T-helper 2 cell treated with Interferon-gamma antibody and Interleukin-4, amounts not matched to agents 5 μg/mL and 100 μg/mL, for 36 hours (primary cell): ENCODE results near the gene HIPK2.

ENCODE experiments used
- DNase-seq: peaks from one replicate; pipeline ENCODE4 v3.0.0; 2021; ENCODE audit warnings: low spot score
- H3K27ac Mint-ChIP-seq: one replicate; pipeline ENCODE4 v1.8.0; 2021; ENCODE audit warnings: mild to moderate bottlenecking, mixed read lengths
- H3K27me3 Mint-ChIP-seq: one replicate; pipeline ENCODE4 v1.8.0; 2021; ENCODE audit warnings: low read depth, mixed read lengths
- H3K36me3 Mint-ChIP-seq: one replicate; pipeline ENCODE4 v1.8.0; 2021; ENCODE audit warnings: low read depth, mixed read lengths
- H3K4me1 Mint-ChIP-seq: one replicate; pipeline ENCODE4 v1.8.0; 2021; ENCODE audit warnings: low read depth, mixed read lengths
- H3K4me3 Mint-ChIP-seq: one replicate; pipeline ENCODE4 v1.8.0; 2022; ENCODE audit warnings: mild to moderate bottlenecking, moderate library complexity, mixed read lengths
- H3K9me3 Mint-ChIP-seq: one replicate; pipeline ENCODE4 v1.8.0; 2021; ENCODE audit warnings: mixed read lengths

The HIPK2 gene

GRCh38 chr7:139730746-139731612 lies 46.8 kb downstream of the HIPK2 start:
- peaks cover 17% of the 10 kb centered on the region for H3K36me3 Mint-ChIP-seq
- peaks cover 42% of the 10 kb centered on the region for H3K4me1 Mint-ChIP-seq
- peaks cover 3% of the 10 kb centered on the region for H3K9me3 Mint-ChIP-seq
- peak overlapping the region; percentile 67 for H3K4me3 Mint-ChIP-seq
- no peak overlapping the region for H3K27ac Mint-ChIP-seq
- H3K27me3 Mint-ChIP-seq: no peaks in the 10 kb centered on the region
- DNase-seq: peak; percentile 26

- H3K36me3 Mint-ChIP-seq: peaks cover 13% of the 10 kb centered on the region
- H3K27me3 Mint-ChIP-seq: no peaks in the 10 kb centered on the region
- peaks cover 49% of the 10 kb centered on the region for H3K4me1 Mint-ChIP-seq
- no peak overlapping the region for H3K4me3 Mint-ChIP-seq
- peaks cover 3% of the 10 kb centered on the region for H3K9me3 Mint-ChIP-seq
- no peak for DNase-seq
- H3K27ac Mint-ChIP-seq: no peak overlapping the region
Measured at GRCh38 chr7:139728203-139728602, 49.6 kb downstream of the HIPK2 start.

GRCh38 chr7:139727151-139727705 lies 50.6 kb downstream of the HIPK2 start:
- Mint-ChIP-seq H3K27ac (no peak overlapping the region), H3K4me3 (no peak overlapping the region), H3K4me1 (peaks cover 44% of the 10 kb centered on the region)

GRCh38 chr7:139726485-139726869 lies 51.3 kb downstream of the HIPK2 start:
- Mint-ChIP-seq H3K36me3 (peaks cover 11% of the 10 kb centered on the region), H3K27ac (no peak overlapping the region), H3K4me3 (no peak overlapping the region), H3K9me3 (no peaks in the 10 kb centered on the region), H3K4me1 (peaks cover 40% of the 10 kb centered on the region), H3K27me3 (no peaks in the 10 kb centered on the region)
- no peak for DNase-seq

More at GRCh38 chr7:139727151-139727705, 50.6 kb downstream of the HIPK2 start:
- Mint-ChIP-seq H3K9me3 (no peaks in the 10 kb centered on the region), H3K36me3 (peaks cover 13% of the 10 kb centered on the region), H3K27me3 (no peaks in the 10 kb centered on the region)
- DNase-seq: no peak

GRCh38 chr7:139725858-139726484 lies 51.8 kb downstream of the HIPK2 start:
- no peaks in the 10 kb centered on the region for H3K9me3 Mint-ChIP-seq
- peak overlapping the region; percentile 50 for H3K27ac Mint-ChIP-seq
- H3K36me3 Mint-ChIP-seq: peaks cover 11% of the 10 kb centered on the region
- H3K4me1 Mint-ChIP-seq: peaks cover 39% of the 10 kb centered on the region
- no peaks in the 10 kb centered on the region for H3K27me3 Mint-ChIP-seq
- DNase-seq: no peak
- H3K4me3 Mint-ChIP-seq: no peak overlapping the region

- Mint-ChIP-seq H3K4me1 (peaks cover 35% of the 10 kb centered on the region), H3K27me3 (no peaks in the 10 kb centered on the region), H3K27ac (no peak overlapping the region), H3K36me3 (peaks cover 11% of the 10 kb centered on the region), H3K4me3 (no peak overlapping the region), H3K9me3 (no peaks in the 10 kb centered on the region)
- no peak for DNase-seq
Measured at GRCh38 chr7:139725077-139725476, 52.7 kb downstream of the HIPK2 start.

GRCh38 chr7:139722604-139723003 lies 55.2 kb downstream of the HIPK2 start:
- no peaks in the 10 kb centered on the region for H3K27me3 Mint-ChIP-seq
- no peaks in the 10 kb centered on the region for H3K9me3 Mint-ChIP-seq
- H3K27ac Mint-ChIP-seq: no peak overlapping the region
- H3K4me1 Mint-ChIP-seq: peaks cover 35% of the 10 kb centered on the region
- H3K4me3 Mint-ChIP-seq: no peak overlapping the region
- H3K36me3 Mint-ChIP-seq: peaks cover 4% of the 10 kb centered on the region
- no peak for DNase-seq

GRCh38 chr7:139721821-139722220 lies 56.0 kb downstream of the HIPK2 start:
- Mint-ChIP-seq H3K36me3 (peaks cover 4% of the 10 kb centered on the region), H3K27me3 (no peaks in the 10 kb centered on the region), H3K9me3 (no peaks in the 10 kb centered on the region), H3K27ac (no peak overlapping the region), H3K4me1 (peaks cover 28% of the 10 kb centered on the region), H3K4me3 (no peak overlapping the region)
- no peak for DNase-seq

GRCh38 chr7:139721417-139721816 lies 56.4 kb downstream of the HIPK2 start:
- no peak overlapping the region for H3K4me3 Mint-ChIP-seq
- no peak for DNase-seq
- no peak overlapping the region for H3K27ac Mint-ChIP-seq
- H3K36me3 Mint-ChIP-seq: peaks cover 4% of the 10 kb centered on the region
- H3K4me1 Mint-ChIP-seq: peaks cover 24% of the 10 kb centered on the region
- H3K27me3 Mint-ChIP-seq: no peaks in the 10 kb centered on the region
- no peaks in the 10 kb centered on the region for H3K9me3 Mint-ChIP-seq

- Mint-ChIP-seq H3K9me3 (no peaks in the 10 kb centered on the region), H3K36me3 (peaks cover 7% of the 10 kb centered on the region), H3K27ac (no peak overlapping the region), H3K4me1 (peaks cover 18% of the 10 kb centered on the region), H3K27me3 (no peaks in the 10 kb centered on the region), H3K4me3 (no peak overlapping the region)
- DNase-seq: peak; percentile 27
Measured at GRCh38 chr7:139720705-139721231, 57.0 kb downstream of the HIPK2 start.

GRCh38 chr7:139720186-139720585 lies 57.6 kb downstream of the HIPK2 start:
- Mint-ChIP-seq H3K9me3 (no peaks in the 10 kb centered on the region), H3K4me1 (peaks cover 15% of the 10 kb centered on the region), H3K36me3 (peaks cover 11% of the 10 kb centered on the region), H3K4me3 (no peak overlapping the region), H3K27me3 (no peaks in the 10 kb centered on the region), H3K27ac (no peak overlapping the region)
- DNase-seq: no peak

- Mint-ChIP-seq H3K36me3 (peaks cover 13% of the 10 kb centered on the region), H3K27me3 (no peaks in the 10 kb centered on the region), H3K9me3 (no peaks in the 10 kb centered on the region), H3K4me3 (no peak overlapping the region), H3K27ac (no peak overlapping the region), H3K4me1 (peaks cover 8% of the 10 kb centered on the region)
- no peak for DNase-seq
Measured at GRCh38 chr7:139718859-139719258, 58.9 kb downstream of the HIPK2 start.

GRCh38 chr7:139718141-139718540 lies 59.7 kb downstream of the HIPK2 start:
- Mint-ChIP-seq H3K27me3 (no peaks in the 10 kb centered on the region), H3K4me3 (no peak overlapping the region), H3K4me1 (peaks cover 6% of the 10 kb centered on the region), H3K27ac (no peak overlapping the region), H3K9me3 (no peaks in the 10 kb centered on the region), H3K36me3 (peaks cover 13% of the 10 kb centered on the region)
- DNase-seq: no peak
